Testis (tissue), 3 donors: ENCODE results near the gene ZNF362. TPM values are rescaled to one million over a fixed set of nuclear protein-coding genes. Genes with fewer than 3 reads are reported as not detected.

Experiments used
- DNase-seq: peaks from one replicate; pipeline ENCODE4 v3.0.0-alpha.2; 2019
- H3K27ac ChIP-seq, 2 donors: fragments of 200-600 bp; sonication (generic); one replicate each; pipeline ENCODE4 v1.5.1; 2019
- H3K27me3 ChIP-seq: fragments of 200-600 bp; sonication (generic); one replicate; pipeline ENCODE4 v1.5.1; 2019
- H3K36me3 ChIP-seq: fragments of 200-600 bp; sonication (generic); one replicate; pipeline ENCODE4 v1.5.1; 2017; ENCODE audit warnings: low read depth; ENCODE audit errors: missing control alignments
- H3K4me1 ChIP-seq: fragments of 200-600 bp; sonication (generic); one replicate; pipeline ENCODE4 v1.5.1; 2019
- H3K4me3 ChIP-seq, 2 donors: fragments of 200-600 bp; sonication (generic); one replicate each; pipeline ENCODE4 v1.5.1; 2017 to 2019
- H3K9me3 ChIP-seq: fragments of 200-600 bp; sonication (generic); one replicate; pipeline ENCODE4 v1.5.1; 2017
- POLR2A ChIP-seq: fragments of 450-650 bp; IDR thresholded peaks from one replicate; pipeline ENCODE4 v1.6.1; 2017; ENCODE audit warnings: antibody characterized with exemption, mild to moderate bottlenecking, moderate library complexity
- WGBS, 2 donors: methylation state at CpG; one replicate each; pipeline ENCODE4 v1.1.5; 2018; 5-methylcytosine and 5-hydroxymethylcytosine counted together
- intact Hi-C: fragments of 100-400 bp; cut with DNase I; formaldehyde crosslinking; loops from one replicate; pipeline ENCODE4 v1.15.1; 2023; ENCODE audit warnings: low total_unique reads
- polyA plus RNA-seq: library from polyadenylated mRNA; stranded (reverse); fragments of 350-450 nt; fragmentation: Illumina TruSeq; extraction: RNeasy Lipid Tissue Mini Kit (QIAGEN cat#74804); gene quantifications from one replicate; pipeline ENCODE4 v1.2.3, GENCODE V29; 2014; ENCODE audit warnings: low read depth, low replicate concordance; ENCODE audit not compliant: insufficient read depth
- total RNA-seq, 2 donors: library from RNA; depleted of rRNA; stranded (reverse); fragments of >200 nt; gene quantifications; one replicate each; pipeline ENCODE4 v1.2.3, GENCODE V29; 2016
- TF ChIP-seq, protein P1 (sequence below), 3 experiments: fragments of 450-650 bp in 2 of 3; fragments of 200-600 bp in 1 of 3; sonication (generic) in 1 of 3; IDR thresholded peaks; one replicate each; pipeline ENCODE4 v1.5.1; 2016 to 2019; ENCODE audit warnings: antibody characterized with exemption in 3 of 3, mild to moderate bottlenecking in 2 of 3, moderate library complexity in 1 of 3

ZNF362 gene
- total and polyA plus RNA-seq, 3 donors from 2014 or later: 16.3 to 28.6 (median 26.6) TPM

DNA sequence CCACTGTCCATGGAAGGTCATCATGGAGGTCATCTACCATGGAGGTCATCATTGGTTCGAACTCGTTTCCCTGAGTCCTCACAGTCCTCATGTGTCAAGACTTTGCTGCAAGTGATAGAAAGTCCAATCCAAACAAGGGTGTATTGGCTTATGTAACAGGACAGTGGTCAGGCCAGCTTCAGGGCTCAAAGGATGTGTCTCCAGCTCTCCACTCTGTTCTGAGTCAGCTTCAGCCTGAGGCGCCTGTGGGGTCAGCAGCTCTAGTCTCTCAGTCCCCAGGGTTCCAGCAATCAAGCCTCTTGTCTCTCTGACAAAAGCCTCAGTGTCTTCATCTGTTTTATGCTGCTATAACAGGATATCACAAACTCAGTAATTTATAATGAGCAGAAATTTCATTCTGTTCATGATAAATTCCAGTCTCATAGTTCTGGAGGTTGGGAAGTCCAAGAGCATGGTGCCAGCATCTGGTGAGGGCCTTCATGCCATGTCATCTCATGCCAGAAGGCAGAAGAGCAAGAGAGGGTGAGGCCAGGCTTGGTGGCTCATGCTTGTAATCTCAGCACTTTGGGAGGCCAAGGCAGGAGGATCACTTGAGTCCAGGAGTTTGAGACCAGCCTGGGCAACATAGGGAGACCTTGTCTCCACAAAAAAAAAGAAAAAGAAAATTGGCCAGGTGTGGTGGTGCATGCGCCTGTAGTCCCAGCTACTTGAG, 45.1 kb downstream of the ZNF362 start:
- H3K36me3 ChIP-seq: no peaks in the 10 kb centered on the region
- no peaks in the 10 kb centered on the region for H3K27me3 ChIP-seq
- no peak for DNase-seq
- H3K9me3 ChIP-seq: no peaks in the 10 kb centered on the region
- intact Hi-C loops: no loop called here
- no peak for TF ChIP-seq POLR2A
- TF ChIP-seq, protein P1, sequence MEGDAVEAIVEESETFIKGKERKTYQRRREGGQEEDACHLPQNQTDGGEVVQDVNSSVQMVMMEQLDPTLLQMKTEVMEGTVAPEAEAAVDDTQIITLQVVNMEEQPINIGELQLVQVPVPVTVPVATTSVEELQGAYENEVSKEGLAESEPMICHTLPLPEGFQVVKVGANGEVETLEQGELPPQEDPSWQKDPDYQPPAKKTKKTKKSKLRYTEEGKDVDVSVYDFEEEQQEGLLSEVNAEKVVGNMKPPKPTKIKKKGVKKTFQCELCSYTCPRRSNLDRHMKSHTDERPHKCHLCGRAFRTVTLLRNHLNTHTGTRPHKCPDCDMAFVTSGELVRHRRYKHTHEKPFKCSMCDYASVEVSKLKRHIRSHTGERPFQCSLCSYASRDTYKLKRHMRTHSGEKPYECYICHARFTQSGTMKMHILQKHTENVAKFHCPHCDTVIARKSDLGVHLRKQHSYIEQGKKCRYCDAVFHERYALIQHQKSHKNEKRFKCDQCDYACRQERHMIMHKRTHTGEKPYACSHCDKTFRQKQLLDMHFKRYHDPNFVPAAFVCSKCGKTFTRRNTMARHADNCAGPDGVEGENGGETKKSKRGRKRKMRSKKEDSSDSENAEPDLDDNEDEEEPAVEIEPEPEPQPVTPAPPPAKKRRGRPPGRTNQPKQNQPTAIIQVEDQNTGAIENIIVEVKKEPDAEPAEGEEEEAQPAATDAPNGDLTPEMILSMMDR (IDR thresholded peaks at IDR 0.05): no peak
- no peak overlapping the region for H3K4me3 ChIP-seq
- WGBS, 2 donors: 63 to 74% methylated on average over 4 of the region's 4 CpGs
- H3K27ac ChIP-seq: no peak overlapping the region
- H3K4me1 ChIP-seq: peaks cover 4% of the 10 kb centered on the region

GRCh38 chr1:33302325-33302724, 46.0 kb downstream of the ZNF362 start:
- intact Hi-C loops: no loop called here
- no peak for DNase-seq
- Histone ChIP-seq H3K36me3 (no peaks in the 10 kb centered on the region), H3K4me1 (peaks cover 5% of the 10 kb centered on the region), H3K9me3 (no peaks in the 10 kb centered on the region), H3K4me3 (no peak overlapping the region), H3K27ac (no peak overlapping the region), H3K27me3 (no peaks in the 10 kb centered on the region)
- TF ChIP-seq POLR2A: no peak
- TF ChIP-seq, protein P1 (IDR thresholded peaks at IDR 0.05): no peak
- WGBS, 2 donors: 88 to 100% methylated on average over 1 of the region's 1 CpG

DNA sequence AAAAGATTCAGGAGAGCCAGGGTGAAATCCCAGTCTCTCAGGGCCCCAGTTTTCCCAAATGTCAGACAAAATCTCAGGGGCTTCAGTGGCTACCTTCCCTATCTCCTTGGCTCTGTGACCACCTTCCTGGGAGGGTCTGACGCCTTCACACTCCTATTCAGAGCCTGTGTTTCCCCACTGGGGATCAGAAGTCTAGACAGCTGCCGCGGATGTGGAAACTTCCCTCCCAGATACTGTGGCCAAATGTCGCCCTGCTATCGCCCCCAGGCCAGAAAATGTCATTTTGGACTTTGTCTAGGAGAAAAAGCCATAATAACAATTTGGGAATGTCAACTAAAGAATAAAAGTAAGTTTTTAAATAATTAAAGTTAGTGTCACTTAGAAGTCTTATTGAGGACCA, 48.7 kb downstream of the ZNF362 start:
- WGBS, 2 donors: 93 to 99% methylated on average over 5 of the region's 5 CpGs
- H3K4me3 ChIP-seq: no peak overlapping the region
- intact Hi-C loops: no loop called here
- no peak overlapping the region for H3K27ac ChIP-seq
- H3K27me3 ChIP-seq: no peaks in the 10 kb centered on the region
- H3K4me1 ChIP-seq: peaks cover 5% of the 10 kb centered on the region
- TF ChIP-seq, protein P1 (IDR thresholded peaks at IDR 0.05): no peak
- no peak for TF ChIP-seq POLR2A
- no peaks in the 10 kb centered on the region for H3K9me3 ChIP-seq
- no peaks in the 10 kb centered on the region for H3K36me3 ChIP-seq
- no peak for DNase-seq

DNA sequence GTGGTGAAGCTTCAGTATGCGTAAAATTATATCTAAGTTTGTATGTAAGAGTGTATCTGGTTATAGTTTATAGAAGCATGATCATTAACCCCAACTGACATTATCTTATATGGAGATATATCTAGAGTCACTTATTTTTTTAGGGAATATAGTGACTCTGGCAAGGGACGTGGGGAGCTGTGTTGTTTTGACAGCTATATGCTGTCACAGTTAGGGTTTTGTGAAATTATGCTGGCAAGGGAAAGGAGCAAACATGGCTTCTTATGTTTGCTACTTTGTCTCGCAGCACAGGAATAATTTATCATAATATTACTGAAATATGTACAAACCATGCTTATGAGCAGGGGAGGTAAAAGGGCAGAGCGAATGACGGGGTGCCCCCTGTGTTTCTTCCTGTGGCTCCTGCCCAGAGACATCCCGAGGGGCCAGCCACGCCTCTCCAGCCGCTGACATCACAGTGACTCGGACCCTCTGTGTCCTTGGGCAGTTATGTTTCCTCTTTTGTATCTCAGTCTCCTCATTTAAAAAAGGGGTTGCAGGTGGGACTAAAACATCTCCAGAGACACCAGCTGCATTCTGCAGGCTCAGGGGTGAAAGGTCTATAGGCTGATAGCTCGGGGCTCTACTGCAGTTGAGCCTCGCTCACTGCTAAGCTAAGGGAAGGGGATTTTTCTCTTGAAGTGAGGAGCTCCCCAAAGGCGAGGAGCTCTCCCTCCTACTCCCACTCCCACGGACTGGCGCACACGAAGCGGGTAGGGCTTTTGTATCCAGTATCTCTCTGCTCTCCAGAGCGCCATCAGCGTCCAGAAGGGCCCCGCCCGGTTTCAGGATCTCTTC, 49.7 kb downstream of the ZNF362 start:
- intact Hi-C loops: no loop called here
- no peak for TF ChIP-seq POLR2A
- TF ChIP-seq, protein P1 (IDR thresholded peaks at IDR 0.05): no peak
- Histone ChIP-seq H3K4me1 (peaks cover 5% of the 10 kb centered on the region), H3K27ac (no peak overlapping the region), H3K36me3 (no peaks in the 10 kb centered on the region), H3K4me3 (peak overlapping the region; percentile 45 to 59), H3K27me3 (no peaks in the 10 kb centered on the region), H3K9me3 (no peaks in the 10 kb centered on the region)
- DNase-seq: no peak
- WGBS, 2 donors: 37 to 51% methylated on average over 9 to 20 of the region's 20 CpGs
